K562 (cell line): ENCODE results near the gene ABHD17C. TPM values are rescaled to one million over a fixed set of nuclear protein-coding genes. Genes with fewer than 3 reads are reported as not detected.

Experiments
- ADNP ChIP-seq: fragments of 200-800 bp; sonication (Bioruptor generic); IDR thresholded peaks from 2 replicates; pipeline ENCODE4 v1.6.1; 2016; ENCODE audit warnings: missing genetic modification characterization, missing compliant biosample characterization
- BCOR ChIP-seq: fragments of 450-650 bp; IDR thresholded peaks from 2 replicates; pipeline ENCODE4 v1.6.1; 2016
- CUX1 ChIP-seq: fragments of 200-800 bp; sonication (Bioruptor generic); IDR thresholded peaks from 2 replicates; pipeline ENCODE4 v1.6.1; 2016; ENCODE audit warnings: missing genetic modification characterization, missing compliant biosample characterization
- CXXC5 ChIP-seq: fragments of 250-450 bp; sonication (Bioruptor Pico); IDR thresholded peaks from 2 replicates; pipeline ENCODE4 v1.8.0; 2022; ENCODE audit warnings: inconsistent platforms, mild to moderate bottlenecking, moderate library complexity
- ELF4 ChIP-seq: fragments of 450-650 bp; formaldehyde crosslinking; IDR thresholded peaks from 2 replicates; pipeline ENCODE4 v1.4.0; 2022; ENCODE audit warnings: missing genetic modification characterization
- FOXA1 ChIP-seq: fragments of 450-650 bp; IDR thresholded peaks from 2 replicates; pipeline ENCODE4 v1.6.1; 2016; ENCODE audit warnings: mild to moderate bottlenecking, borderline replicate concordance
- HDAC3 ChIP-seq: fragments of 450-650 bp; IDR thresholded peaks from 2 replicates; pipeline ENCODE4 v1.6.1; 2018; ENCODE audit warnings: borderline replicate concordance, mild to moderate bottlenecking, moderate library complexity; ENCODE audit not compliant: partially characterized antibody
- RBM22 ChIP-seq: fragments of 200-400 bp; formaldehyde crosslinking; IDR thresholded peaks from 2 replicates; pipeline ENCODE4 v1.6.1; 2018; ENCODE audit warnings: low read length, low read depth; ENCODE audit not compliant: poor library complexity, severe bottlenecking
- ZNF143 ChIP-seq: sonication (generic); formaldehyde crosslinking; IDR thresholded peaks from 2 replicates; pipeline ENCODE4 v1.9.0; 2022; ENCODE audit warnings: mild to moderate bottlenecking, missing genetic modification reagents
- ZNF384 ChIP-seq: IDR thresholded peaks from 2 replicates; pipeline ENCODE4 v1.6.1; 2012; ENCODE audit warnings: low read depth, low read length, improper control_type of control experiment
- polyA plus RNA-seq, 8 experiments: library from polyadenylated mRNA; depleted of rRNA in 4 of 8; stranded (reverse) in 5 of 8; unstranded in 3 of 8; fragments of >200 nt; fragmentation: Nextera tagmentation in 2 of 8; fragmentation: Illumina TruSeq in 1 of 8; extraction: Ambion mirVana in 2 of 8; extraction: Trizol in 1 of 8; gene quantifications; 2 replicates each; pipeline versions ENCODE4 v1.2.1 to v1.2.3, GENCODE V29; 2011 to 2014; ENCODE audit warnings: inconsistent platforms in 1 of 8, missing spikeins in 1 of 8
- total RNA-seq, 7 experiments: library from RNA; depleted of rRNA in 6 of 7; stranded (reverse); fragments of >200 nt in 6 of 7; fragmentation: Illumina TruSeq in 2 of 7; extraction: Trizol in 2 of 7; gene quantifications; 2 replicates each; pipeline versions ENCODE4 v1.2.1 to v1.2.3, GENCODE V29; 2011 to 2021; ENCODE audit warnings: low replicate concordance in 1 of 7
- TF ChIP-seq, protein P1 (sequence below): fragments of 200-800 bp; sonication (Bioruptor generic); IDR thresholded peaks from 2 replicates; pipeline ENCODE4 v1.6.1; 2017; ENCODE audit warnings: missing genetic modification characterization, missing compliant biosample characterization
- TF ChIP-seq, protein P2 (sequence below), 3 experiments: IDR thresholded peaks in 2 of 3; conservative IDR thresholded peaks in 1 of 3; 2 replicates each; pipeline ENCODE4 v1.5.1; 2011 to 2012; ENCODE audit warnings: low read length in 3 of 3, mild to moderate bottlenecking in 3 of 3, control low read depth in 2 of 3, improper control_type of control experiment in 1 of 3, inconsistent platforms in 1 of 3, low read depth in 1 of 3, mixed read lengths in 1 of 3, moderate library complexity in 1 of 3; ENCODE audit not compliant: insufficient read depth in 2 of 3
- TF ChIP-seq, protein P3 (sequence below): sonication (generic); formaldehyde crosslinking; IDR thresholded peaks from 2 replicates; pipeline ENCODE4 v1.8.0; 2022; ENCODE audit warnings: mild to moderate bottlenecking, missing genetic modification reagents

ABHD17C gene
- total and polyA plus RNA-seq, 9 of the 15 experiments (the other 6 are each of a cell fraction or from before 2014, with no cell fraction given), result 0.04 to 0.42 (median 0.19) TPM; not detected in 1

GRCh38 chr15:80769153-80769828 is 74.2 kb downstream of the ABHD17C start (continued):
- TF ChIP-seq CUX1 (CRISPR knock-in tag) (no peak), ZNF384 (no peak), CXXC5 (no peak), HDAC3 (no peak), BCOR (no peak), FOXA1 (no peak), ZNF143 (CRISPR knock-in tag) (no peak), RBM22 (no peak), ADNP (tag) (no peak), ELF4 (CRISPR knock-in tag) (no peak)
- TF ChIP-seq, protein P1, sequence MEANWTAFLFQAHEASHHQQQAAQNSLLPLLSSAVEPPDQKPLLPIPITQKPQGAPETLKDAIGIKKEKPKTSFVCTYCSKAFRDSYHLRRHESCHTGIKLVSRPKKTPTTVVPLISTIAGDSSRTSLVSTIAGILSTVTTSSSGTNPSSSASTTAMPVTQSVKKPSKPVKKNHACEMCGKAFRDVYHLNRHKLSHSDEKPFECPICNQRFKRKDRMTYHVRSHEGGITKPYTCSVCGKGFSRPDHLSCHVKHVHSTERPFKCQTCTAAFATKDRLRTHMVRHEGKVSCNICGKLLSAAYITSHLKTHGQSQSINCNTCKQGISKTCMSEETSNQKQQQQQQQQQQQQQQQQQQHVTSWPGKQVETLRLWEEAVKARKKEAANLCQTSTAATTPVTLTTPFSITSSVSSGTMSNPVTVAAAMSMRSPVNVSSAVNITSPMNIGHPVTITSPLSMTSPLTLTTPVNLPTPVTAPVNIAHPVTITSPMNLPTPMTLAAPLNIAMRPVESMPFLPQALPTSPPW, result peak; percentile 25; the same call in 1 of the 2 replicates
- TF ChIP-seq, protein P2, sequence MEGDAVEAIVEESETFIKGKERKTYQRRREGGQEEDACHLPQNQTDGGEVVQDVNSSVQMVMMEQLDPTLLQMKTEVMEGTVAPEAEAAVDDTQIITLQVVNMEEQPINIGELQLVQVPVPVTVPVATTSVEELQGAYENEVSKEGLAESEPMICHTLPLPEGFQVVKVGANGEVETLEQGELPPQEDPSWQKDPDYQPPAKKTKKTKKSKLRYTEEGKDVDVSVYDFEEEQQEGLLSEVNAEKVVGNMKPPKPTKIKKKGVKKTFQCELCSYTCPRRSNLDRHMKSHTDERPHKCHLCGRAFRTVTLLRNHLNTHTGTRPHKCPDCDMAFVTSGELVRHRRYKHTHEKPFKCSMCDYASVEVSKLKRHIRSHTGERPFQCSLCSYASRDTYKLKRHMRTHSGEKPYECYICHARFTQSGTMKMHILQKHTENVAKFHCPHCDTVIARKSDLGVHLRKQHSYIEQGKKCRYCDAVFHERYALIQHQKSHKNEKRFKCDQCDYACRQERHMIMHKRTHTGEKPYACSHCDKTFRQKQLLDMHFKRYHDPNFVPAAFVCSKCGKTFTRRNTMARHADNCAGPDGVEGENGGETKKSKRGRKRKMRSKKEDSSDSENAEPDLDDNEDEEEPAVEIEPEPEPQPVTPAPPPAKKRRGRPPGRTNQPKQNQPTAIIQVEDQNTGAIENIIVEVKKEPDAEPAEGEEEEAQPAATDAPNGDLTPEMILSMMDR (IDR thresholded peaks at IDR 0.05 in 2 of 3, conservative IDR thresholded peaks at IDR 0.05 in 1 of 3; ENCODE audit: insufficient read depth in 2 of 3, low read depth in 1 of 3, low read length in 3 of 3), result no peak
- TF ChIP-seq, protein P3, sequence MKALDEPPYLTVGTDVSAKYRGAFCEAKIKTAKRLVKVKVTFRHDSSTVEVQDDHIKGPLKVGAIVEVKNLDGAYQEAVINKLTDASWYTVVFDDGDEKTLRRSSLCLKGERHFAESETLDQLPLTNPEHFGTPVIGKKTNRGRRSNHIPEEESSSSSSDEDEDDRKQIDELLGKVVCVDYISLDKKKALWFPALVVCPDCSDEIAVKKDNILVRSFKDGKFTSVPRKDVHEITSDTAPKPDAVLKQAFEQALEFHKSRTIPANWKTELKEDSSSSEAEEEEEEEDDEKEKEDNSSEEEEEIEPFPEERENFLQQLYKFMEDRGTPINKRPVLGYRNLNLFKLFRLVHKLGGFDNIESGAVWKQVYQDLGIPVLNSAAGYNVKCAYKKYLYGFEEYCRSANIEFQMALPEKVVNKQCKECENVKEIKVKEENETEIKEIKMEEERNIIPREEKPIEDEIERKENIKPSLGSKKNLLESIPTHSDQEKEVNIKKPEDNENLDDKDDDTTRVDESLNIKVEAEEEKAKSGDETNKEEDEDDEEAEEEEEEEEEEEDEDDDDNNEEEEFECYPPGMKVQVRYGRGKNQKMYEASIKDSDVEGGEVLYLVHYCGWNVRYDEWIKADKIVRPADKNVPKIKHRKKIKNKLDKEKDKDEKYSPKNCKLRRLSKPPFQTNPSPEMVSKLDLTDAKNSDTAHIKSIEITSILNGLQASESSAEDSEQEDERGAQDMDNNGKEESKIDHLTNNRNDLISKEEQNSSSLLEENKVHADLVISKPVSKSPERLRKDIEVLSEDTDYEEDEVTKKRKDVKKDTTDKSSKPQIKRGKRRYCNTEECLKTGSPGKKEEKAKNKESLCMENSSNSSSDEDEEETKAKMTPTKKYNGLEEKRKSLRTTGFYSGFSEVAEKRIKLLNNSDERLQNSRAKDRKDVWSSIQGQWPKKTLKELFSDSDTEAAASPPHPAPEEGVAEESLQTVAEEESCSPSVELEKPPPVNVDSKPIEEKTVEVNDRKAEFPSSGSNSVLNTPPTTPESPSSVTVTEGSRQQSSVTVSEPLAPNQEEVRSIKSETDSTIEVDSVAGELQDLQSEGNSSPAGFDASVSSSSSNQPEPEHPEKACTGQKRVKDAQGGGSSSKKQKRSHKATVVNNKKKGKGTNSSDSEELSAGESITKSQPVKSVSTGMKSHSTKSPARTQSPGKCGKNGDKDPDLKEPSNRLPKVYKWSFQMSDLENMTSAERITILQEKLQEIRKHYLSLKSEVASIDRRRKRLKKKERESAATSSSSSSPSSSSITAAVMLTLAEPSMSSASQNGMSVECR, result no peak
